ENCODE measurements around the gene OR8B3.

OR8B3 gene, protein sequence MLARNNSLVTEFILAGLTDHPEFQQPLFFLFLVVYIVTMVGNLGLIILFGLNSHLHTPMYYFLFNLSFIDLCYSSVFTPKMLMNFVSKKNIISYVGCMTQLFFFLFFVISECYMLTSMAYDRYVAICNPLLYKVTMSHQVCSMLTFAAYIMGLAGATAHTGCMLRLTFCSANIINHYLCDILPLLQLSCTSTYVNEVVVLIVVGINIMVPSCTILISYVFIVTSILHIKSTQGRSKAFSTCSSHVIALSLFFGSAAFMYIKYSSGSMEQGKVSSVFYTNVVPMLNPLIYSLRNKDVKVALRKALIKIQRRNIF

DNA sequence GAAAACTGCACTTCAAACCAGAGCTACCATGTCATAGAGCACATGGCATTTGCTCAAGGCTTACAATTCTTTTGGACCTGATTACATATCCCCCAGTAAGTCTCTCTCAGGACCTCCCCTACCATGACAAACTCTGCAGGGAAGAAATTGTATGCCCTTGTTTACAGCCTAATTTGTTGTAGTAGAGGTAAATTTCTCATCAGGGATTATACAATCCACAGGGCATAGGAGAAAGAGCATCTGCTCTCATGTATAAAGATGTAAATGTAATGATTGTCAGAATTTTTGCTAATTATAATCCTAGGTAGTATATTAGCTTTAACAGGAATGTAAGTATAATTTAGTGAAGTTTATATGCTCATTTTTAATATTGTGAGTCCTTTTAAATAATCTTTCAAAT is at the start of gene OR8B3:
Gene OR8B3, minus strand, starts transcription at position 101 of the 400 bp plus-strand sequence. CDS start 1,673 bp downstream, outside the sequence.
- H3K4me3 ChIP-seq (ENCODE audit: low read depth, low read length), result no peak within 1 kb of the TSS
- in situ Hi-C loops (cut with HindIII; ENCODE audit: low sequenced_read_pairs), result no loop called here
- DNase-seq (ENCODE audit: low read depth, low spot score), result no peak
- TF ChIP-seq, protein P1, sequence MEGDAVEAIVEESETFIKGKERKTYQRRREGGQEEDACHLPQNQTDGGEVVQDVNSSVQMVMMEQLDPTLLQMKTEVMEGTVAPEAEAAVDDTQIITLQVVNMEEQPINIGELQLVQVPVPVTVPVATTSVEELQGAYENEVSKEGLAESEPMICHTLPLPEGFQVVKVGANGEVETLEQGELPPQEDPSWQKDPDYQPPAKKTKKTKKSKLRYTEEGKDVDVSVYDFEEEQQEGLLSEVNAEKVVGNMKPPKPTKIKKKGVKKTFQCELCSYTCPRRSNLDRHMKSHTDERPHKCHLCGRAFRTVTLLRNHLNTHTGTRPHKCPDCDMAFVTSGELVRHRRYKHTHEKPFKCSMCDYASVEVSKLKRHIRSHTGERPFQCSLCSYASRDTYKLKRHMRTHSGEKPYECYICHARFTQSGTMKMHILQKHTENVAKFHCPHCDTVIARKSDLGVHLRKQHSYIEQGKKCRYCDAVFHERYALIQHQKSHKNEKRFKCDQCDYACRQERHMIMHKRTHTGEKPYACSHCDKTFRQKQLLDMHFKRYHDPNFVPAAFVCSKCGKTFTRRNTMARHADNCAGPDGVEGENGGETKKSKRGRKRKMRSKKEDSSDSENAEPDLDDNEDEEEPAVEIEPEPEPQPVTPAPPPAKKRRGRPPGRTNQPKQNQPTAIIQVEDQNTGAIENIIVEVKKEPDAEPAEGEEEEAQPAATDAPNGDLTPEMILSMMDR (IDR thresholded peaks at IDR 0.05; ENCODE audit: low read depth, low read length), result no peak

DNA sequence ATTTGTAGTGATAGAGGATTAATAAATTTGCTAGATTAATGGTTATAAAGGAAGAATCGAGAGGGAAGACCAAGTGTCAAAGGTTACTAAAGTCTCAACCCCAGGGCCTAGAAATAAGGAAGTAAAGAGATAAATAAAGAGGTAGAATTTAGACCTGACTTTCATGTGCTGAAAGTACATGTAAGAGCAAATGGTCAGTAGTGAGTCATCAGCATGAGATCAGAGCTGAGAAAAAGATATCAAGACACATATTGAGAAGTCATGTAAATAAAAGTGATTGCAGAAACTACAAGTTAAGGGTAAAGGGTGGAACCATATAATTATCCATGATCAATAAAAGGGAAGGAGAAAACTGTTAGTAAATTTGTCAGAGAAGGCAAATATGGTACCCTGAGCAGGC is 48.1 kb upstream of the OR8B3 start:
- H3K4me3 ChIP-seq (ENCODE audit: low read depth, low read length), result no peak overlapping the region
- DNase-seq (ENCODE audit: low read depth, low spot score), result no peak
- TF ChIP-seq, protein P1 (IDR thresholded peaks at IDR 0.05; ENCODE audit: low read depth, low read length), result no peak
- in situ Hi-C loops (cut with HindIII; ENCODE audit: low sequenced_read_pairs), result no loop called here

DNA sequence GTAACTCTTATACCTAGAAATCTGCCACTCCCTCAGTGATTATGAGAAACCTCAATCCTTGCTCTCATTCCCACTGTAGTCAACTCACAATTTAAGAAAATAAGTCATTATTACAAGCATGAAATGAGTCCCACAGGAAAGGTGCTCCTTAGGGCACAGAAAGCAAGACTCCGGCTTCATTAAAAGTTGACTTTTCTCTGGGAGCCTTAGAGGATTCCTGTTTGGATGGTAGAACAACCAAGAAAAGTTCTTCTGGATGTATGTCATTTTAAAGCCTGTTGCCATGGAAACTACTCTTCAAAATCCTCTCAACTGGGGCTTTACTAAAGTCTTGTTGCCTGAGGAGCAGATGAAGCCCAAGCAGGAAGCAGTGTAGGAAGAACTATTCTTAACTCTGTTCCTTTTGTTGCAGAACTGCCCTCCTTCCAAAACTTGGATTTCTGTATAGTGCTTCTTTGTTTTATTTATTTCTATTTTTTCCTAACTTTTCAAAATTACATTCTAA is 46.9 kb upstream of the OR8B3 start, which contains the start of gene OR8B8:
Gene OR8B8, minus strand, starts transcription at position 51 of the 505 bp plus-strand sequence. CDS start 4,611 bp downstream, outside the sequence.
- DNase-seq (ENCODE audit: low read depth, low spot score), result no peak
- H3K4me3 ChIP-seq (ENCODE audit: low read depth, low read length), result no peak within 1 kb of the TSS
- TF ChIP-seq, protein P1 (IDR thresholded peaks at IDR 0.05; ENCODE audit: low read depth, low read length), result no peak
- in situ Hi-C loops (cut with HindIII; ENCODE audit: low sequenced_read_pairs), result no loop called here

DNA sequence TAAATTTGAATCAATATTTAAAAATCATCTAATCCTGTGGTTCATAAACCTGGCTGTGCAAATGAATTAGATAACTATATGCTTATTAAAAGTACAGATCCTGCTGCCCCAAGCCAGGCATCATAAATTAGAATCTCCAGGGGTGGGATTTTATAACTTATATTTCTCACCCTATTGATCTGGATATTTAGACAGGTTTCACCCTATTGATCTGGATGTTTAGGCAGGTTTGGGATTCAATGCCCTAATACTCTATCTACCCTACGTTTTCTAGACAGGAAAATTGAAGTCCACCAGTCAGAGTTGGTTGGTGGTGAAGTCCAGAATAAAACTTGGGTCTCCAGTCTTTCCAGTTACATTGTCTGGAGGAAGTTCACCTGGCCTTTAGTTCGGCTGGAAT is 44.0 kb upstream of the OR8B3 start:
- H3K4me3 ChIP-seq (ENCODE audit: low read depth, low read length), result no peak overlapping the region
- TF ChIP-seq, protein P1 (IDR thresholded peaks at IDR 0.05; ENCODE audit: low read depth, low read length), result no peak
- DNase-seq (ENCODE audit: low read depth, low spot score), result no peak
- in situ Hi-C loops (cut with HindIII; ENCODE audit: low sequenced_read_pairs), result no loop called here

DNA sequence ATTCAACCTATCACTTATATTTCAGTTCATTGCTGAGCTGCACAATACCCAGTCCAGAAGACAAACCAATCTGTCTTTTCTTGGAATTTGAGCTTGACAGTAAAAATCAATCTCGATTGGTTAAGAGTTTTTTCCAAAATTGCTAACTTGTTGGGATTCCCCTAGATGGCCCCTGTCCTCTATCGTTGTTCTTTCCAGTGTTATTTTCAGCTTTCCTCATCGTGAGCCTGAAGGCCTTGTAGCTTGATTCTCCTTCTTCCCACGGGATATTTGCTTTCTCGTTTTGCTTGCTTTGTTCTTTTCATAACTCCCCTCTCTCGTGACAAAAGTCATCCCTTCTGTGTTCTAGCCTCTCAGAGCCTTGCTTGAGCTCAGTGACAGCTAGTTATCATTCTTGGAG is 43.6 kb upstream of the OR8B3 start:
- no peak for DNase-seq (ENCODE audit: low read depth, low spot score)
- TF ChIP-seq, protein P1 (IDR thresholded peaks at IDR 0.05; ENCODE audit: low read depth, low read length), result no peak
- in situ Hi-C loops (cut with HindIII; ENCODE audit: low sequenced_read_pairs), result no loop called here
- H3K4me3 ChIP-seq (ENCODE audit: low read depth, low read length), result no peak overlapping the region

DNA sequence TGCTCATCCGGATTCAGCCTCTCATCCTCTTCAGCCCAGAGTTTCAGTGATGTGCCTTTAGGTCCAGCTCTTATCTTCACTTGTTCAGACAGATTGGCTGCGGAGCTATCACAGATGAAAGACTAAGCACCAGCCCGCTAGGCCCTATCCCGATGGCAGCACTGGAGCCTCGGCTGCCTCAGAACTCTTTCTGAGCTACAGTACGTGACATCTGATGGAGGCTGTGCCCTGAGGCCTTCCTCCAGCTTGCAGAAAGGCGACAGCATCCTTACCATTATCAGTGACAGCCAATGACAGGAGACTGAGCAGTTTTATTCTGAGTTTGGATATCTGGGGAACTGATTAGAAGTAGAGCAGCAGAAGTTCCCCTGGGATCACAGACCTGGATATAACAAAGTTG is 42.7 kb upstream of the OR8B3 start:
- in situ Hi-C loops (cut with HindIII; ENCODE audit: low sequenced_read_pairs), result no loop called here
- no peak for DNase-seq (ENCODE audit: low read depth, low spot score)
- TF ChIP-seq, protein P1 (IDR thresholded peaks at IDR 0.05; ENCODE audit: low read depth, low read length), result no peak
- no peak overlapping the region for H3K4me3 ChIP-seq (ENCODE audit: low read depth, low read length)

Measured in astrocyte of the spinal cord (primary cell).